Upper lobe of left lung (tissue), 6 donors: ENCODE measurements around the gene DAO. TPM values are rescaled to one million over a fixed set of nuclear protein-coding genes. Genes with fewer than 3 reads are reported as not detected.

Experiments used
- ATAC-seq, 2 donors: fragments of 200-7000 bp; cut with Tn5 transposase; one replicate each; pipeline ENCODE4 v1.9.1; 2022; ENCODE audit warnings: mild to moderate bottlenecking in 2 of 2, moderate library complexity in 2 of 2; ENCODE audit not compliant: low FRiP score in 2 of 2
- DNase-seq, 2 donors: peaks; one replicate each; pipeline ENCODE4 v3.0.0-alpha.2; 2019 to 2020
- H3K27ac ChIP-seq, 4 donors: fragments of 200-600 bp; sonication (generic); one replicate each; pipeline ENCODE4 v1.5.1; 2016 to 2019
- H3K27me3 ChIP-seq, 4 donors: fragments of 200-600 bp; sonication (generic); one replicate each; pipeline ENCODE4 v1.5.1; 2017 to 2019
- H3K36me3 ChIP-seq, 4 donors: fragments of 200-600 bp; sonication (generic); one replicate each; pipeline ENCODE4 v1.5.1; 2016 to 2019
- H3K4me1 ChIP-seq, 4 donors: fragments of 200-600 bp; sonication (generic); one replicate each; pipeline ENCODE4 v1.5.1; 2018 to 2019
- H3K4me3 ChIP-seq, 4 donors: fragments of 200-600 bp; sonication (generic); one replicate each; pipeline ENCODE4 v1.5.1; 2017 to 2019; ENCODE audit warnings: mild to moderate bottlenecking in 2 of 4, moderate library complexity in 1 of 4
- H3K9me3 ChIP-seq, 4 donors: fragments of 200-600 bp; sonication (generic); one replicate each; pipeline ENCODE4 v1.5.1; 2018 to 2019
- CTCF ChIP-seq, 6 experiments: fragments of 450-650 bp in 4 of 6; fragments of 200-600 bp in 2 of 6; sonication (generic) in 2 of 6; IDR thresholded peaks; one replicate each; pipeline ENCODE4 v1.5.1; 2016 to 2019; ENCODE audit warnings: antibody characterized with exemption in 6 of 6
- EP300 ChIP-seq, 4 donors: sonication (generic); formaldehyde crosslinking; IDR thresholded peaks; one replicate each; pipeline ENCODE4 v1.5.1; 2017; ENCODE audit warnings: antibody characterized with exemption in 4 of 4, control low read depth in 2 of 4
- POLR2A ChIP-seq, 4 donors: fragments of 450-650 bp; IDR thresholded peaks; one replicate each; pipeline ENCODE4 v1.5.1; 2016 to 2017; ENCODE audit warnings: antibody characterized with exemption in 4 of 4, mild to moderate bottlenecking in 2 of 4
- POLR2AphosphoS5 ChIP-seq, 2 donors: sonication (generic); formaldehyde crosslinking; IDR thresholded peaks; one replicate each; pipeline ENCODE4 v1.5.1; 2017; ENCODE audit warnings: antibody characterized with exemption in 2 of 2
- WGBS, 2 donors: methylation state at CpG; one replicate each; pipeline ENCODE4 v1.1.5; 2017 to 2018; 5-methylcytosine and 5-hydroxymethylcytosine counted together
- total RNA-seq, 6 donors: library from RNA; depleted of rRNA in 4 of 6; stranded (reverse); fragments of >200 nt in 4 of 6; gene quantifications; one replicate each; pipeline versions ENCODE4 v1.1.0 to v1.2.1, GENCODE V29; 2016 to 2021
- donor health status: DM: no; HTN: no; CAD: no; lungs with moderate emphysema.
- donor health status: DM: no; HTN: yes; CAD: no; lungs with severe emphysema.

Gene DAO
- total RNA-seq, 6 donors from 2014 or later, result not detected

- ATAC-seq, result no peak
- Histone ChIP-seq H3K27ac (peak overlapping the region; percentile 33 to 96 (median 70)), H3K4me1 (peaks cover 65 to 83% (median 66%) of the 10 kb centered on the region in 4 donors), H3K36me3 (peaks cover 0 to 45% (median 15%) of the 10 kb centered on the region in 4 donors), H3K9me3 (no peaks in the 10 kb centered on the region), H3K4me3 (no peak overlapping the region), H3K27me3 (no peaks in the 10 kb centered on the region)
- DNase-seq, result no peak
- TF ChIP-seq EP300 (IDR thresholded peaks at IDR 0.05) (no peak), POLR2A (IDR thresholded peaks at IDR 0.05) (no peak), POLR2AphosphoS5 (IDR thresholded peaks at IDR 0.05) (no peak), CTCF (IDR thresholded peaks at IDR 0.05) (no peak)
Observed at GRCh38 chr12:108849660-108850059, 30.2 kb upstream of the DAO start.

- Histone ChIP-seq H3K36me3 (peaks cover 0 to 37% (median 15%) of the 10 kb centered on the region in 4 donors), H3K9me3 (no peaks in the 10 kb centered on the region), H3K27ac (peak overlapping the region; percentile 69 to 96 (median 94)), H3K4me1 (peaks cover 74 to 88% (median 76%) of the 10 kb centered on the region in 4 donors), H3K27me3 (no peaks in the 10 kb centered on the region), H3K4me3 (peak overlapping the region in 1 of 4 donors; percentile 14)
- WGBS, 2 donors, result 59% methylated on average over 9 of the region's 9 CpGs
- DNase-seq (peak in 1 of 2 donors; percentile 68), ATAC-seq (peak in 1 of 2 donors; percentile 70)
- no peak for TF ChIP-seq CTCF (IDR thresholded peaks at IDR 0.05)
- TF ChIP-seq POLR2AphosphoS5 (IDR thresholded peaks at IDR 0.05), result peak in 1 of 2 donors; percentile 62
- peak in 1 of 4 donors; percentile 13 for TF ChIP-seq POLR2A (IDR thresholded peaks at IDR 0.05)
- no peak for TF ChIP-seq EP300 (IDR thresholded peaks at IDR 0.05)
Observed at GRCh38 chr12:108850854-108851573, 28.9 kb upstream of the DAO start.

GRCh38 chr12:108852674-108853309 is 27.1 kb upstream of the DAO start:
- Histone ChIP-seq H3K4me3 (peak overlapping the region in 2 of 4 donors; percentile 5 to 14), H3K4me1 (peaks cover 64 to 80% (median 68%) of the 10 kb centered on the region in 4 donors), H3K27ac (peak overlapping the region; percentile 93 to 98 (median 95)), H3K27me3 (no peaks in the 10 kb centered on the region), H3K9me3 (no peaks in the 10 kb centered on the region), H3K36me3 (peaks cover 0 to 19% (median 12%) of the 10 kb centered on the region in 4 donors)
- DNase-seq, result no peak
- TF ChIP-seq POLR2AphosphoS5 (IDR thresholded peaks at IDR 0.05) (peak; percentile 61 to 76), POLR2A (IDR thresholded peaks at IDR 0.05) (peak in 1 of 4 donors; percentile 33), CTCF (IDR thresholded peaks at IDR 0.05) (no peak), EP300 (IDR thresholded peaks at IDR 0.05) (peak in 2 of 4 donors; percentile 81 to 87)
- WGBS, 2 donors, result 48 to 51% methylated on average over 16 of the region's 16 CpGs
- ATAC-seq, result no peak

- no peak for ATAC-seq
- Histone ChIP-seq H3K27me3 (no peaks in the 10 kb centered on the region), H3K9me3 (no peaks in the 10 kb centered on the region), H3K36me3 (peaks cover 0 to 13% (median 9%) of the 10 kb centered on the region in 4 donors), H3K27ac (peak overlapping the region; percentile 93 to 98 (median 95)), H3K4me3 (no peak overlapping the region), H3K4me1 (peaks cover 63 to 82% (median 72%) of the 10 kb centered on the region in 4 donors)
- TF ChIP-seq CTCF (IDR thresholded peaks at IDR 0.05) (no peak), POLR2AphosphoS5 (IDR thresholded peaks at IDR 0.05) (no peak), POLR2A (IDR thresholded peaks at IDR 0.05) (no peak), EP300 (IDR thresholded peaks at IDR 0.05) (no peak)
- no peak for DNase-seq
- WGBS, 2 donors, result 83 to 84% methylated on average over 10 of the region's 10 CpGs
Observed at GRCh38 chr12:108853426-108853825, 26.5 kb upstream of the DAO start.
